Hepatocyte (in vitro differentiated cells): ENCODE measurements around the gene SOBP.

Experiments
- EZH2 ChIP-seq: fragments of 200-600 bp; sonication (generic); IDR thresholded peaks from 2 replicates; pipeline ENCODE4 v1.6.1; 2016; ENCODE audit warnings: antibody characterized with exemption, mild to moderate bottlenecking, borderline replicate concordance
- EZH2phosphoT487 ChIP-seq: fragments of 200-600 bp; sonication (generic); IDR thresholded peaks from one replicate; pipeline ENCODE4 v1.6.1; 2018; ENCODE audit warnings: antibody characterized with exemption, mild to moderate bottlenecking, low read depth, moderate library complexity; ENCODE audit not compliant: unreplicated experiment, severe bottlenecking
- TF ChIP-seq, protein P1 (sequence below): fragments of 200-600 bp; sonication (generic); IDR thresholded peaks from 2 replicates; pipeline ENCODE4 v1.5.1; 2016; ENCODE audit warnings: antibody characterized with exemption, mild to moderate bottlenecking; ENCODE audit not compliant: poor library complexity

DNA sequence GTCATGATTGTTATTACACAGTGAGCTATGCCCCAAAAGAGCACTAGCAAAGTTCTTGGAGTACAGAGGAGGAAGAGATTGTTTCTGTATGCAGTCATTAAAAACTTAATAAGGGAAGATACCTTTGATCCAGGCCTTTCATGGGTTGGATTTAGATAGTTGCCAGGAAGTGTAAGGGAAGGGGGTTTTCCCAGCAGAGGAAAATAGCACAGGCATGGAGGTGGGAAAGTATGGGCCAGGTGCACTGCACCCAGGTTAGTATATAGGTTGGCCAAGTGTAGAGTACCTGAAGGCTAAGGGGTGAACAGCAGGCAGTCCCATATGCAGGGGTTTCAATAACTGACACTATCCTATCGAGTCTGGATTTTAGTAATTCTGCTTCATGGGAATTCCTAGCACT, 101.4 kb downstream of the SOBP start:
- TF ChIP-seq, protein P1, sequence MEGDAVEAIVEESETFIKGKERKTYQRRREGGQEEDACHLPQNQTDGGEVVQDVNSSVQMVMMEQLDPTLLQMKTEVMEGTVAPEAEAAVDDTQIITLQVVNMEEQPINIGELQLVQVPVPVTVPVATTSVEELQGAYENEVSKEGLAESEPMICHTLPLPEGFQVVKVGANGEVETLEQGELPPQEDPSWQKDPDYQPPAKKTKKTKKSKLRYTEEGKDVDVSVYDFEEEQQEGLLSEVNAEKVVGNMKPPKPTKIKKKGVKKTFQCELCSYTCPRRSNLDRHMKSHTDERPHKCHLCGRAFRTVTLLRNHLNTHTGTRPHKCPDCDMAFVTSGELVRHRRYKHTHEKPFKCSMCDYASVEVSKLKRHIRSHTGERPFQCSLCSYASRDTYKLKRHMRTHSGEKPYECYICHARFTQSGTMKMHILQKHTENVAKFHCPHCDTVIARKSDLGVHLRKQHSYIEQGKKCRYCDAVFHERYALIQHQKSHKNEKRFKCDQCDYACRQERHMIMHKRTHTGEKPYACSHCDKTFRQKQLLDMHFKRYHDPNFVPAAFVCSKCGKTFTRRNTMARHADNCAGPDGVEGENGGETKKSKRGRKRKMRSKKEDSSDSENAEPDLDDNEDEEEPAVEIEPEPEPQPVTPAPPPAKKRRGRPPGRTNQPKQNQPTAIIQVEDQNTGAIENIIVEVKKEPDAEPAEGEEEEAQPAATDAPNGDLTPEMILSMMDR, result no peak
- TF ChIP-seq EZH2, result no peak
- TF ChIP-seq EZH2phosphoT487, result no peak
